Trophoblast cell (in vitro differentiated cells and primary cell): Measurements from ENCODE around the gene MICALL2.

Experiments used
- DNase-seq, 2 donors: peaks; one replicate each; pipeline ENCODE4 v3.0.0-alpha.2; 2016
- H2AFZ ChIP-seq: 2 replicates; pipeline ENCODE4 v1.6.1; 2013; ENCODE audit warnings: low read length, moderate library complexity, mild to moderate bottlenecking; ENCODE audit not compliant: insufficient read depth, poor library complexity
- H2AK5ac ChIP-seq: 2 replicates; pipeline ENCODE4 v1.6.1; 2013; ENCODE audit warnings: mild to moderate bottlenecking, low read length
- H2BK120ac ChIP-seq: 2 replicates; pipeline ENCODE4 v1.6.1; 2013; ENCODE audit warnings: low read length, mild to moderate bottlenecking, moderate library complexity; ENCODE audit not compliant: insufficient read depth, poor library complexity
- H2BK12ac ChIP-seq: 2 replicates; pipeline ENCODE4 v1.6.1; 2013; ENCODE audit warnings: mild to moderate bottlenecking, low read length, moderate library complexity
- H2BK5ac ChIP-seq: 2 replicates; pipeline ENCODE4 v1.6.1; 2013; ENCODE audit warnings: low read length, low read depth, moderate library complexity, mild to moderate bottlenecking; ENCODE audit not compliant: poor library complexity
- H3K14ac ChIP-seq: 2 replicates; pipeline ENCODE4 v1.6.1; 2013; ENCODE audit warnings: mild to moderate bottlenecking, low read length
- H3K18ac ChIP-seq: 2 replicates; pipeline ENCODE4 v1.6.1; 2013; ENCODE audit warnings: mild to moderate bottlenecking, low read length
- H3K23ac ChIP-seq: 2 replicates; pipeline ENCODE4 v1.6.1; 2013; ENCODE audit warnings: low read length
- H3K27ac ChIP-seq: 2 replicates; pipeline ENCODE4 v1.5.1; 2013; ENCODE audit warnings: low read depth, mild to moderate bottlenecking, inconsistent platforms, low read length, moderate library complexity
- H3K27me3 ChIP-seq: 2 replicates; pipeline ENCODE4 v1.6.1; 2013; ENCODE audit warnings: inconsistent platforms, mild to moderate bottlenecking, low read length, moderate library complexity; ENCODE audit not compliant: insufficient read depth
- H3K36me3 ChIP-seq, 2 experiments: 1 replicate in 1 of 2; 2 replicates in 1 of 2; pipeline ENCODE4 v1.6.1; 2013; ENCODE audit warnings: low read length in 2 of 2, mild to moderate bottlenecking in 2 of 2, moderate library complexity in 1 of 2; ENCODE audit not compliant: insufficient read depth in 2 of 2, control insufficient read depth in 1 of 2
- H3K4ac ChIP-seq: 2 replicates; pipeline ENCODE4 v1.6.1; 2013; ENCODE audit warnings: low read depth, mild to moderate bottlenecking, low read length, moderate library complexity
- H3K4me1 ChIP-seq, 2 experiments: 1 replicate in 1 of 2; 2 replicates in 1 of 2; pipeline ENCODE4 v1.6.1; 2013; ENCODE audit warnings: low read length in 2 of 2, mild to moderate bottlenecking in 2 of 2, moderate library complexity in 1 of 2; ENCODE audit not compliant: insufficient read depth in 2 of 2, control insufficient read depth in 1 of 2
- H3K4me2 ChIP-seq: 2 replicates; pipeline ENCODE4 v1.6.1; 2013; ENCODE audit warnings: inconsistent platforms, mild to moderate bottlenecking, low read length, moderate library complexity
- H3K4me3 ChIP-seq: 2 replicates; pipeline ENCODE4 v1.5.1; 2013; ENCODE audit warnings: mild to moderate bottlenecking, low read depth, low read length, inconsistent platforms
- H3K79me1 ChIP-seq: one replicate; pipeline ENCODE4 v1.6.1; 2013; ENCODE audit warnings: low read length
- H3K79me2 ChIP-seq: 2 replicates; pipeline ENCODE4 v1.6.1; 2013; ENCODE audit warnings: low read length, mild to moderate bottlenecking; ENCODE audit not compliant: control insufficient read depth, insufficient read depth, poor library complexity
- H3K9ac ChIP-seq: 2 replicates; pipeline ENCODE4 v1.6.1; 2013; ENCODE audit warnings: mild to moderate bottlenecking, low read length
- H3K9me3 ChIP-seq: 2 replicates; pipeline ENCODE4 v1.6.1; 2013; ENCODE audit warnings: low read depth, mild to moderate bottlenecking, control low read depth, inconsistent platforms, low read length; ENCODE audit not compliant: insufficient read depth
- H4K12ac ChIP-seq: 2 replicates; pipeline ENCODE4 v1.6.1; 2013; ENCODE audit warnings: low read depth, mild to moderate bottlenecking, low read length, moderate library complexity
- H4K8ac ChIP-seq: 2 replicates; pipeline ENCODE4 v1.6.1; 2013; ENCODE audit warnings: low read depth, mild to moderate bottlenecking, low read length, moderate library complexity
- H4K91ac ChIP-seq: one replicate; pipeline ENCODE4 v1.6.1; 2013; ENCODE audit warnings: low read depth, mild to moderate bottlenecking, low read length, moderate library complexity
- WGBS: extraction: QIAGEN DNeasy Blood & Tissue Kit; methylation state at CpG from one replicate; pipeline ENCODE4 v1.1.7; 2013; ENCODE audit warnings: missing lambda C conversion rate; ENCODE audit not compliant: insufficient read length, insufficient coverage; ENCODE audit errors: extremely low coverage; 5-methylcytosine and 5-hydroxymethylcytosine counted together

The MICALL2 gene

GRCh38 chr7:1394371-1394770 is 64.9 kb downstream of the MICALL2 start:
- H3K27ac ChIP-seq, result no peak overlapping the region
- no peaks in the 10 kb centered on the region for H3K4me1 ChIP-seq
- no peak overlapping the region for H3K18ac ChIP-seq
- no peak overlapping the region for H3K4ac ChIP-seq
- no peak overlapping the region for H4K12ac ChIP-seq
- no peak overlapping the region for H4K8ac ChIP-seq
- no peak for DNase-seq
- no peak overlapping the region for H4K91ac ChIP-seq
- no peaks in the 10 kb centered on the region for H3K27me3 ChIP-seq
- no CpG with 5 or more reads among the region's 4 CpGs for WGBS
- peaks cover 25% of the 10 kb centered on the region for H3K9me3 ChIP-seq
- H3K79me1 ChIP-seq, result no peaks in the 10 kb centered on the region
- no peak overlapping the region for H2BK120ac ChIP-seq
- H3K14ac ChIP-seq, result no peak overlapping the region
- no peak overlapping the region for H3K9ac ChIP-seq
- no peak overlapping the region for H3K23ac ChIP-seq
- H3K36me3 ChIP-seq, result no peaks in the 10 kb centered on the region
- no peak overlapping the region for H2AFZ ChIP-seq
- no peak overlapping the region for H3K4me3 ChIP-seq
- H2BK12ac ChIP-seq, result no peak overlapping the region
- H2AK5ac ChIP-seq, result no peak overlapping the region
- H3K4me2 ChIP-seq, result no peak overlapping the region
- no peaks in the 10 kb centered on the region for H3K79me2 ChIP-seq
- H2BK5ac ChIP-seq, result no peak overlapping the region

GRCh38 chr7:1393421-1393820 is 65.8 kb downstream of the MICALL2 start:
- H2BK120ac ChIP-seq, result no peak overlapping the region
- no peaks in the 10 kb centered on the region for H3K27me3 ChIP-seq
- no peak overlapping the region for H2AFZ ChIP-seq
- H4K12ac ChIP-seq, result no peak overlapping the region
- no CpG with 5 or more reads among the region's 7 CpGs for WGBS
- no peak overlapping the region for H3K4me3 ChIP-seq
- no peak overlapping the region for H4K8ac ChIP-seq
- peaks cover 23% of the 10 kb centered on the region for H3K9me3 ChIP-seq
- no peak overlapping the region for H2BK12ac ChIP-seq
- H3K14ac ChIP-seq, result no peak overlapping the region
- H3K4me2 ChIP-seq, result no peak overlapping the region
- H3K79me1 ChIP-seq, result no peaks in the 10 kb centered on the region
- no peak overlapping the region for H3K27ac ChIP-seq
- H3K79me2 ChIP-seq, result no peaks in the 10 kb centered on the region
- H2AK5ac ChIP-seq, result no peak overlapping the region
- DNase-seq, result no peak
- H3K18ac ChIP-seq, result no peak overlapping the region
- no peak overlapping the region for H3K9ac ChIP-seq
- H3K23ac ChIP-seq, result no peak overlapping the region
- no peaks in the 10 kb centered on the region for H3K4me1 ChIP-seq
- no peak overlapping the region for H3K4ac ChIP-seq
- H3K36me3 ChIP-seq, result no peaks in the 10 kb centered on the region
- no peak overlapping the region for H4K91ac ChIP-seq
- H2BK5ac ChIP-seq, result no peak overlapping the region

- Histone ChIP-seq H3K18ac (no peak overlapping the region), H3K79me1 (no peaks in the 10 kb centered on the region), H3K4me2 (no peak overlapping the region), H2BK5ac (no peak overlapping the region), H3K36me3 (no peaks in the 10 kb centered on the region), H3K4me1 (no peaks in the 10 kb centered on the region), H4K8ac (no peak overlapping the region), H2BK12ac (no peak overlapping the region), H3K4ac (no peak overlapping the region), H3K4me3 (no peak overlapping the region), H4K91ac (no peak overlapping the region), H2AK5ac (no peak overlapping the region), H2BK120ac (no peak overlapping the region), H3K14ac (no peak overlapping the region), H3K79me2 (no peaks in the 10 kb centered on the region), H3K27me3 (no peaks in the 10 kb centered on the region), H3K9ac (no peak overlapping the region), H3K9me3 (peaks cover 23% of the 10 kb centered on the region), H2AFZ (no peak overlapping the region), H3K23ac (no peak overlapping the region), H3K27ac (no peak overlapping the region), H4K12ac (no peak overlapping the region)
- WGBS, result no CpG with 5 or more reads among the region's 4 CpGs
- no peak for DNase-seq
These were observed 66.7 kb downstream of the MICALL2 start for GRCh38 chr7:1392556-1392955.

GRCh38 chr7:1391449-1391848 is 67.8 kb downstream of the MICALL2 start:
- no peaks in the 10 kb centered on the region for H3K27me3 ChIP-seq
- no peaks in the 10 kb centered on the region for H3K4me1 ChIP-seq
- no peaks in the 10 kb centered on the region for H3K79me2 ChIP-seq
- H3K4me3 ChIP-seq, result no peak overlapping the region
- H2AK5ac ChIP-seq, result no peak overlapping the region
- no peak overlapping the region for H3K14ac ChIP-seq
- H3K9me3 ChIP-seq, result peaks cover 20% of the 10 kb centered on the region
- no peak overlapping the region for H4K91ac ChIP-seq
- no peak overlapping the region for H3K23ac ChIP-seq
- H3K18ac ChIP-seq, result no peak overlapping the region
- no peak overlapping the region for H4K8ac ChIP-seq
- H2AFZ ChIP-seq, result no peak overlapping the region
- no peak for DNase-seq
- H2BK5ac ChIP-seq, result no peak overlapping the region
- no peaks in the 10 kb centered on the region for H3K79me1 ChIP-seq
- no peak overlapping the region for H4K12ac ChIP-seq
- H3K9ac ChIP-seq, result no peak overlapping the region
- H3K36me3 ChIP-seq, result no peaks in the 10 kb centered on the region
- no CpG with 5 or more reads among the region's 4 CpGs for WGBS
- H2BK120ac ChIP-seq, result no peak overlapping the region
- no peak overlapping the region for H3K4ac ChIP-seq
- no peak overlapping the region for H3K27ac ChIP-seq
- H2BK12ac ChIP-seq, result no peak overlapping the region
- H3K4me2 ChIP-seq, result no peak overlapping the region
